ENCODE measurements around the gene CSNK1E.
"Not testable (repeated sequence)": the region's sequence is repeated elsewhere in the genome, so short reads cannot be mapped to it uniquely, and the experiment has no call there.

DNA sequence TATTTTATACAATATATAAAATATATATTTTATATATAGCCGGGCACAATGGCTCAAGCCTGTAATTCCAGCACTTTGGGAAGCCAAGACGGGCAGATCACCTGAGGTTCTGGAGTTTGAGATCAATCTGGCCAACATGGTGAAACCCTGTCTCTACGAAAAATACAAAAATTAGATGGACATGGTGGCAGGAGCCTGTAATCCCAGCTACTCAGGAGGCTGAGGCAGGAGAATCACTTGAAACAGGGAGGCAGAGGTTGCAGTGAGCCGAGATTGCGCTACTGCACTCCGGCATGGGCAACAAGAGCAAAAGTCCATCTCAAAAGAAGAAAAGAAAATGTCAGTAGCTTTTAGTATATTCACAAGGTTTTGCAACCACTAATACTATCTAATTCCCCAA lies 22.7 kb upstream of the CSNK1E start:
- not testable (repeated sequence) for TF ChIP-seq PAX5 (IDR thresholded peaks at IDR 0.05; ENCODE audit: borderline replicate concordance, low read depth, low read length); TCF7 (IDR thresholded peaks at IDR 0.05; ENCODE audit: borderline replicate concordance); EED (IDR thresholded peaks at IDR 0.05; ENCODE audit: low read depth); RFX5 (IDR thresholded peaks at IDR 0.05; ENCODE audit: low read depth, low read length); POLR2A (IDR thresholded peaks at IDR 0.05; ENCODE audit: low read depth, low read length); MXI1 (IDR thresholded peaks at IDR 0.05; ENCODE audit: low read depth, low read length); SMC3 (IDR thresholded peaks at IDR 0.05; ENCODE audit: borderline replicate concordance, low read length); CTCF (IDR thresholded peaks at IDR 0.05 in 2 of 3, conservative IDR thresholded peaks at IDR 0.05 in 1 of 3; ENCODE audit: control insufficient read depth in 2 of 3, extremely low read depth in 1 of 3, insufficient read depth in 1 of 3, low read depth in 3 of 3, low read length in 3 of 3); GABPA (IDR thresholded peaks at IDR 0.05; ENCODE audit: low read depth)
- TF ChIP-seq, protein P1, sequence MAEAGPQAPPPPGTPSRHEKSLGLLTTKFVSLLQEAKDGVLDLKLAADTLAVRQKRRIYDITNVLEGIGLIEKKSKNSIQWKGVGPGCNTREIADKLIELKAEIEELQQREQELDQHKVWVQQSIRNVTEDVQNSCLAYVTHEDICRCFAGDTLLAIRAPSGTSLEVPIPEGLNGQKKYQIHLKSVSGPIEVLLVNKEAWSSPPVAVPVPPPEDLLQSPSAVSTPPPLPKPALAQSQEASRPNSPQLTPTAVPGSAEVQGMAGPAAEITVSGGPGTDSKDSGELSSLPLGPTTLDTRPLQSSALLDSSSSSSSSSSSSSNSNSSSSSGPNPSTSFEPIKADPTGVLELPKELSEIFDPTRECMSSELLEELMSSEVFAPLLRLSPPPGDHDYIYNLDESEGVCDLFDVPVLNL (IDR thresholded peaks at IDR 0.05; ENCODE audit: low read depth, low read length) = not testable (repeated sequence)
